SK-N-SH (cell line): ENCODE results near the gene ADIPOR2. TPM values are rescaled to one million over a fixed set of nuclear protein-coding genes. Genes with fewer than 3 reads are reported as not detected.

Experiments
- CTCF ChIA-PET: fragments of 300-600, 350-600 bp; formaldehyde crosslinking; extraction: SDS; loops from one replicate; lab custom pipeline; 2021; lab: Yijun Ruan, JAX
- POLR2A ChIA-PET: fragments of 350-600 bp; sonication (Branson Sonifier 250); formaldehyde crosslinking; extraction: SDS; loops from one replicate; lab custom pipeline; 2020; ENCODE audit warnings: antibody characterized with exemption, inconsistent platforms; lab: Yijun Ruan, JAX
- DNase-seq: peaks from one replicate; pipeline ENCODE4 v3.0.0; 2012
- H2AFZ ChIP-seq: fragments of 200-600 bp; sonication (generic); 2 replicates; pipeline ENCODE4 v1.8.1; 2016; ENCODE audit warnings: antibody characterized with exemption, mild to moderate bottlenecking, low read depth
- H3F3A ChIP-seq: fragments of 200-600 bp; sonication (generic); replicated peaks from 2 replicates; pipeline ENCODE3; 2016; ENCODE audit warnings: antibody characterized with exemption, mild to moderate bottlenecking; ENCODE audit not compliant: insufficient read depth
- H3K27ac ChIP-seq, 2 experiments: fragments of 200-500 bp in 1 of 2; fragments of 200-600 bp in 1 of 2; sonication (Bioruptor generic) in 1 of 2; sonication (generic), shearing (Covaris generic) in 1 of 2; 2 replicates each; pipeline versions ENCODE4 v1.5.1 to v1.6.1; 2014 to 2016; ENCODE audit warnings: low read depth in 2 of 2, inconsistent platforms in 1 of 2, low read length in 1 of 2, mild to moderate bottlenecking in 1 of 2, mixed read lengths in 1 of 2
- H3K27me3 ChIP-seq: fragments of 200-600 bp; sonication (generic), shearing (Covaris generic); 2 replicates; pipeline ENCODE4 v1.6.1; 2016; ENCODE audit warnings: mixed run types; ENCODE audit not compliant: insufficient read depth
- H3K36me3 ChIP-seq, 2 experiments: fragments of 200-500 bp in 1 of 2; fragments of 200-600 bp in 1 of 2; sonication (Bioruptor generic) in 1 of 2; sonication (generic) in 1 of 2; replicated peaks in 1 of 2; 2 replicates each; pipeline versions ENCODE3 to v1.5.1; 2014 to 2016; ENCODE audit warnings: low read length in 1 of 2, mild to moderate bottlenecking in 1 of 2; ENCODE audit not compliant: insufficient read depth in 2 of 2, control insufficient read depth in 1 of 2
- H3K4me1 ChIP-seq, 2 experiments: fragments of 200-500 bp in 1 of 2; fragments of 200-600 bp in 1 of 2; sonication (Bioruptor generic) in 1 of 2; sonication (generic), shearing (Covaris generic) in 1 of 2; 2 replicates each; pipeline versions ENCODE4 v1.5.1 to v1.6.1; 2014 to 2016; ENCODE audit warnings: low read depth in 1 of 2, low read length in 1 of 2, mixed run types in 1 of 2; ENCODE audit not compliant: insufficient read depth in 2 of 2, control insufficient read depth in 1 of 2
- H3K4me2 ChIP-seq: fragments of 200-600 bp; sonication (generic), shearing (Covaris generic); 2 replicates; pipeline ENCODE4 v1.6.1; 2017; ENCODE audit warnings: mixed run types
- H3K4me3 ChIP-seq, 2 experiments: fragments of 200-500 bp in 1 of 2; fragments of 200-600 bp in 1 of 2; sonication (Bioruptor generic) in 1 of 2; sonication (generic), shearing (Covaris generic) in 1 of 2; 2 replicates each; pipeline versions ENCODE4 v1.5.1 to v1.8.1; 2014 to 2016; ENCODE audit warnings: low read depth in 2 of 2, inconsistent platforms in 1 of 2, low read length in 1 of 2, mild to moderate bottlenecking in 1 of 2, mixed read lengths in 1 of 2, moderate library complexity in 1 of 2
- H3K79me2 ChIP-seq: fragments of 200-600 bp; sonication (generic); 2 replicates; pipeline ENCODE4 v1.8.1; 2017; ENCODE audit warnings: mild to moderate bottlenecking; ENCODE audit not compliant: insufficient read depth
- H3K9ac ChIP-seq: fragments of 200-600 bp; sonication (generic); 2 replicates; pipeline ENCODE4 v1.6.1; 2017; ENCODE audit warnings: mixed run types
- H3K9me2 ChIP-seq: fragments of 200-600 bp; sonication (generic); 2 replicates; pipeline ENCODE4 v1.6.1; 2017; ENCODE audit warnings: mixed run types
- H3K9me3 ChIP-seq: fragments of 200-600 bp; sonication (generic); 2 replicates; pipeline ENCODE4 v1.6.1; 2017; ENCODE audit warnings: mixed run types, mild to moderate bottlenecking, moderate library complexity
- H4K20me1 ChIP-seq: fragments of 200-600 bp; sonication (generic); 2 replicates; pipeline ENCODE4 v1.6.1; 2017; ENCODE audit warnings: mild to moderate bottlenecking, mixed run types; ENCODE audit not compliant: insufficient read depth
- ELF1 ChIP-seq: IDR thresholded peaks from 2 replicates; pipeline ENCODE4 v1.4.0; 2012
- FOSL2 ChIP-seq: IDR thresholded peaks from 2 replicates; pipeline ENCODE4 v1.4.0; 2012; ENCODE audit warnings: low read depth, mild to moderate bottlenecking, moderate library complexity, borderline replicate concordance
- FOXJ3 ChIP-seq: sonication (generic); formaldehyde crosslinking; IDR thresholded peaks from 2 replicates; pipeline ENCODE4 v1.5.1; 2020; ENCODE audit warnings: mild to moderate bottlenecking, missing genetic modification reagents
- GABPA ChIP-seq: IDR thresholded peaks from 2 replicates; pipeline ENCODE4 v1.4.0; 2012; ENCODE audit warnings: low read depth, mild to moderate bottlenecking
- MEF2A ChIP-seq: IDR thresholded peaks from 2 replicates; pipeline ENCODE4 v1.4.0; 2012; ENCODE audit warnings: low read depth, borderline replicate concordance
- MXI1 ChIP-seq: IDR thresholded peaks from 2 replicates; pipeline ENCODE4 v1.6.1; 2012; ENCODE audit warnings: mild to moderate bottlenecking, low read depth, low read length, improper control_type of control experiment
- POLR2AphosphoS5 ChIP-seq: IDR thresholded peaks from 2 replicates; pipeline ENCODE4 v1.6.1; 2012; ENCODE audit warnings: low read depth, low read length
- RAD21 ChIP-seq: IDR thresholded peaks from 2 replicates; pipeline ENCODE4 v1.6.1; 2012; ENCODE audit warnings: mild to moderate bottlenecking, low read length
- RCOR1 ChIP-seq: fragments of 150-350 bp; IDR thresholded peaks from 2 replicates; pipeline ENCODE4 v1.6.1; 2017; ENCODE audit warnings: antibody characterized with exemption, low read length
- RFX5 ChIP-seq: IDR thresholded peaks from 2 replicates; pipeline ENCODE4 v1.6.1; 2012; ENCODE audit warnings: mild to moderate bottlenecking, improper control_type of control experiment, low read length
- RXRA ChIP-seq: IDR thresholded peaks from 2 replicates; pipeline ENCODE4 v1.4.0; 2012; ENCODE audit warnings: low read depth, mild to moderate bottlenecking, borderline replicate concordance
- SIN3A ChIP-seq: IDR thresholded peaks from 2 replicates; pipeline ENCODE4 v1.6.1; 2012; ENCODE audit warnings: low read depth, mild to moderate bottlenecking, low read length, moderate library complexity, borderline replicate concordance
- SMC3 ChIP-seq: IDR thresholded peaks from 2 replicates; pipeline ENCODE4 v1.6.1; 2012; ENCODE audit warnings: low read depth, low read length, improper control_type of control experiment
- TCF12 ChIP-seq: IDR thresholded peaks from 2 replicates; pipeline ENCODE4 v1.4.0; 2012
- TEAD4 ChIP-seq: IDR thresholded peaks from 2 replicates; pipeline ENCODE4 v1.4.0; 2012; ENCODE audit warnings: mild to moderate bottlenecking, borderline replicate concordance; ENCODE audit not compliant: insufficient read depth
- YY1 ChIP-seq: IDR thresholded peaks from 2 replicates; pipeline ENCODE4 v1.4.0; 2012; ENCODE audit warnings: low read depth, mild to moderate bottlenecking
- WGBS: methylation state at CpG from one replicate; pipeline ENCODE4 v1.1.6; 2017; ENCODE audit warnings: low lambda C conversion rate; 5-methylcytosine and 5-hydroxymethylcytosine counted together
- polyA plus RNA-seq, 3 experiments: library from polyadenylated mRNA; depleted of rRNA; stranded (reverse); fragments of >200 nt; gene quantifications; 2 replicates each; pipeline ENCODE4 v1.2.3, GENCODE V29; 2012
- TF ChIP-seq, protein P1 (sequence below): fragments of 150-350 bp; IDR thresholded peaks from 2 replicates; pipeline ENCODE4 v1.6.1; 2016; ENCODE audit warnings: mild to moderate bottlenecking, low read depth, low read length
- TF ChIP-seq, protein P2 (sequence below): IDR thresholded peaks from 2 replicates; pipeline ENCODE4 v1.4.0; 2012; ENCODE audit warnings: low read depth
- TF ChIP-seq, protein P3 (sequence below): fragments of 200-600 bp; sonication (generic); IDR thresholded peaks from 2 replicates; pipeline ENCODE4 v1.6.1; 2017; ENCODE audit warnings: antibody characterized with exemption, mild to moderate bottlenecking, moderate library complexity

ADIPOR2 gene
- polyA plus RNA-seq, 1 of the 3 experiments (the other 2 are of a cell fraction), result 17.1 TPM

DNA sequence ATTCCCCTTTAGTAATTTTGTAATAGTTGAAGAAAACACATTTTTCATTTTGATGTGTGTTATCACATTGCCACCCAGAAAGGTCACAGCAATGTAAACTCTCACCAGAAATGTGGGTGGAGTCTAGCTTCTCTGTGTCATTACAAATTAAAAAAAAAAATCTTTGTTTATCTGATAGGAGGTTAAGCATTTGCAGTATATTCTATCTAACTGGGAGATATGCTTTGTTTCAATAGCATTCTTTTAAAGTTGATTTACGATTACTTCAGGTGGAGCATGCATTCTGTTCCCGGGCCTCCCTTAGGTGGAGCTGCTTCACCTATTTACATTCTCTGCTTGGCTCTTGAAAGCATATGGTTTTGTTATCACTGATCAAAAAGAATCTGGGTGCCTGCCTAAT is 7.8 kb downstream of the ADIPOR2 start:
- peaks cover 5 to 19% of the 10 kb centered on the region in 2 experiments for H3K36me3 ChIP-seq
- DNase-seq, result no peak

DNA sequence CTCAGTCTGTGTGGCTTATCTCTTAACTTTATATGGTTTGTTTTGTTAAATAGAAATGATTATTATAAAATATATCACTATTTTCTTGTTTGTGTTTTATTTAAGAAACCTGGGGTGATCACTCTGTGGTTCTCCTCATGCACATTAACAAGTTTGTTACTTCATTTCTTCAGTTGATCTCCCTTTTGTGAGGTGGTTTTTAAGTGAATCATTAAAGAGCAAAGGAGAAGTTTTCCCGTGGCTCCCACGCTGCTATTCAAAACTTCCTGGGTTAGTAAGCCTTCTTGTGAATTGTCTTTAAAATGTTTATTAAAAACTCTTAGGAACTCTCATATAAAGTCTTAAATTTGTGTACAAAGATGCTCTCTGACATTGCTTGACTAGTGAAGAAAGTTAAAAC is 11.8 kb downstream of the ADIPOR2 start:
- no peaks in the 10 kb centered on the region for H3K9me2 ChIP-seq
- H3K79me2 ChIP-seq, result peaks cover 97% of the 10 kb centered on the region
- DNase-seq, result no peak
- ChIA-PET POLR2A (no interaction called here), CTCF (interaction anchor here (3.4 kb wide), 1 partner anchor 88 kb away, joined by 12 read pairs; no protein-coding TSS in a partner anchor)
- no peak overlapping the region for H2AFZ ChIP-seq
- no peaks in the 10 kb centered on the region for H3F3A ChIP-seq
- TF ChIP-seq GABPA (no peak), FOXJ3 (CRISPR knock-in tag) (no peak), RAD21 (no peak), RCOR1 (no peak), YY1 (no peak), TCF12 (no peak), FOSL2 (no peak), MXI1 (no peak), TEAD4 (no peak), ELF1 (no peak), RXRA (no peak), SMC3 (no peak), MEF2A (no peak), SIN3A (no peak), POLR2AphosphoS5 (no peak), RFX5 (no peak)
- TF ChIP-seq, protein P1, sequence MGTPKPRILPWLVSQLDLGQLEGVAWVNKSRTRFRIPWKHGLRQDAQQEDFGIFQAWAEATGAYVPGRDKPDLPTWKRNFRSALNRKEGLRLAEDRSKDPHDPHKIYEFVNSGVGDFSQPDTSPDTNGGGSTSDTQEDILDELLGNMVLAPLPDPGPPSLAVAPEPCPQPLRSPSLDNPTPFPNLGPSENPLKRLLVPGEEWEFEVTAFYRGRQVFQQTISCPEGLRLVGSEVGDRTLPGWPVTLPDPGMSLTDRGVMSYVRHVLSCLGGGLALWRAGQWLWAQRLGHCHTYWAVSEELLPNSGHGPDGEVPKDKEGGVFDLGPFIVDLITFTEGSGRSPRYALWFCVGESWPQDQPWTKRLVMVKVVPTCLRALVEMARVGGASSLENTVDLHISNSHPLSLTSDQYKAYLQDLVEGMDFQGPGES, result no peak
- TF ChIP-seq, protein P2, sequence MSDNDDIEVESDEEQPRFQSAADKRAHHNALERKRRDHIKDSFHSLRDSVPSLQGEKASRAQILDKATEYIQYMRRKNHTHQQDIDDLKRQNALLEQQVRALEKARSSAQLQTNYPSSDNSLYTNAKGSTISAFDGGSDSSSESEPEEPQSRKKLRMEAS, result no peak
- TF ChIP-seq, protein P3, sequence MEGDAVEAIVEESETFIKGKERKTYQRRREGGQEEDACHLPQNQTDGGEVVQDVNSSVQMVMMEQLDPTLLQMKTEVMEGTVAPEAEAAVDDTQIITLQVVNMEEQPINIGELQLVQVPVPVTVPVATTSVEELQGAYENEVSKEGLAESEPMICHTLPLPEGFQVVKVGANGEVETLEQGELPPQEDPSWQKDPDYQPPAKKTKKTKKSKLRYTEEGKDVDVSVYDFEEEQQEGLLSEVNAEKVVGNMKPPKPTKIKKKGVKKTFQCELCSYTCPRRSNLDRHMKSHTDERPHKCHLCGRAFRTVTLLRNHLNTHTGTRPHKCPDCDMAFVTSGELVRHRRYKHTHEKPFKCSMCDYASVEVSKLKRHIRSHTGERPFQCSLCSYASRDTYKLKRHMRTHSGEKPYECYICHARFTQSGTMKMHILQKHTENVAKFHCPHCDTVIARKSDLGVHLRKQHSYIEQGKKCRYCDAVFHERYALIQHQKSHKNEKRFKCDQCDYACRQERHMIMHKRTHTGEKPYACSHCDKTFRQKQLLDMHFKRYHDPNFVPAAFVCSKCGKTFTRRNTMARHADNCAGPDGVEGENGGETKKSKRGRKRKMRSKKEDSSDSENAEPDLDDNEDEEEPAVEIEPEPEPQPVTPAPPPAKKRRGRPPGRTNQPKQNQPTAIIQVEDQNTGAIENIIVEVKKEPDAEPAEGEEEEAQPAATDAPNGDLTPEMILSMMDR, result no peak
- no peak overlapping the region for H3K4me2 ChIP-seq
- 0 out of 2 replicates have a peak, but pooled peaks cover 6% of the 10 kb centered on the region for H4K20me1 ChIP-seq
- H3K9me3 ChIP-seq, result no peaks in the 10 kb centered on the region
- WGBS, result 87% methylated on average over 2 of the region's 2 CpGs
- H3K27ac ChIP-seq, result no peak overlapping the region
- H3K4me1 ChIP-seq, result peaks cover 0 to 7% of the 10 kb centered on the region in 2 experiments; a peak in 2 of 4 replicates
- H3K36me3 ChIP-seq, result peaks cover 0 to 18% of the 10 kb centered on the region in 2 experiments
- H3K27me3 ChIP-seq, result no peaks in the 10 kb centered on the region
- H3K4me3 ChIP-seq, result no peak overlapping the region
- no peak overlapping the region for H3K9ac ChIP-seq

More for the DNA sequence above, 7.8 kb downstream of the ADIPOR2 start:
- CTCF ChIA-PET, result interaction anchor here (1.0 to 3.9 kb wide), 5 partner anchors 45 to 241 kb away, joined by 3 to 25 read pairs (median 6); no protein-coding TSS in a partner anchor
- H3K9ac ChIP-seq, result no peak overlapping the region
- H2AFZ ChIP-seq, result no peak overlapping the region
- peaks cover 28% of the 10 kb centered on the region; the same call in 1 of the 2 replicates for H4K20me1 ChIP-seq
- no peaks in the 10 kb centered on the region for H3K9me3 ChIP-seq
- WGBS, result 96% methylated on average over 2 of the region's 2 CpGs
- H3K27me3 ChIP-seq, result no peaks in the 10 kb centered on the region
- POLR2A ChIA-PET, result no interaction called here
- H3K4me1 ChIP-seq, result no peaks in the 10 kb centered on the region; a peak in 1 of 4 replicates
- H3K27ac ChIP-seq, result no peak overlapping the region
- peaks cover 5% of the 10 kb centered on the region for H3F3A ChIP-seq
- no peaks in the 10 kb centered on the region for H3K9me2 ChIP-seq
- no peak overlapping the region for H3K4me3 ChIP-seq
- peaks cover 94% of the 10 kb centered on the region for H3K79me2 ChIP-seq
- TF ChIP-seq YY1 (no peak), RAD21 (peak; percentile 47)
- no peak overlapping the region for H3K4me2 ChIP-seq
